Spinal cord (tissue), 10 donors: ENCODE results near the gene ACADVL. TPM values are rescaled to one million over a fixed set of nuclear protein-coding genes. Genes with fewer than 3 reads are reported as not detected.

ENCODE experiments used
- DNase-seq, 6 donors: peaks; one replicate each; pipeline versions ENCODE4 v3.0.0 to v3.0.0-alpha.2; 2013 to 2015; ENCODE audit warnings: low spot score in 6 of 6, low read depth in 4 of 6
- H3K27ac ChIP-seq: one replicate; pipeline ENCODE4 v1.5.1; 2013; ENCODE audit warnings: low read depth, low read length, control low read depth
- H3K27me3 ChIP-seq: one replicate; pipeline ENCODE4 v1.6.1; 2013; ENCODE audit warnings: low read length; ENCODE audit not compliant: control insufficient read depth, insufficient read depth
- H3K36me3 ChIP-seq: one replicate; pipeline ENCODE4 v1.6.1; 2013; ENCODE audit warnings: low read length; ENCODE audit not compliant: control insufficient read depth, insufficient read depth
- H3K4me1 ChIP-seq: one replicate; pipeline ENCODE4 v1.6.1; 2013; ENCODE audit warnings: low read length; ENCODE audit not compliant: control insufficient read depth, insufficient read depth
- H3K4me3 ChIP-seq: one replicate; pipeline ENCODE4 v1.5.1; 2013; ENCODE audit warnings: low read depth, low read length, control low read depth
- H3K9me3 ChIP-seq: one replicate; pipeline ENCODE4 v1.6.1; 2013; ENCODE audit warnings: low read length; ENCODE audit not compliant: control insufficient read depth, insufficient read depth
- WGBS: methylation state at CpG from one replicate; pipeline ENCODE4 v1.1.5; 2013; ENCODE audit warnings: missing lambda C conversion rate; ENCODE audit not compliant: insufficient coverage; 5-methylcytosine and 5-hydroxymethylcytosine counted together
- polyA plus RNA-seq, 2 donors: library from polyadenylated mRNA; unstranded; fragments of 120-200 nt; gene quantifications; one replicate each; pipeline ENCODE4 v1.2.1, GENCODE V29; 2013; ENCODE audit not compliant: insufficient read length in 2 of 2
- total RNA-seq, 2 donors: library from RNA; depleted of rRNA in 1 of 2; stranded (reverse); fragments of 120-200 nt in 1 of 2; fragments of >200 nt in 1 of 2; gene quantifications; one replicate each; pipeline versions ENCODE4 v1.2.3 to v1.2.4, GENCODE V29; 2013 to 2014
- donor health status: healthy.

The ACADVL gene
- total and polyA plus RNA-seq, 4 donors, result 131 to 478 (median 418) TPM

DNA sequence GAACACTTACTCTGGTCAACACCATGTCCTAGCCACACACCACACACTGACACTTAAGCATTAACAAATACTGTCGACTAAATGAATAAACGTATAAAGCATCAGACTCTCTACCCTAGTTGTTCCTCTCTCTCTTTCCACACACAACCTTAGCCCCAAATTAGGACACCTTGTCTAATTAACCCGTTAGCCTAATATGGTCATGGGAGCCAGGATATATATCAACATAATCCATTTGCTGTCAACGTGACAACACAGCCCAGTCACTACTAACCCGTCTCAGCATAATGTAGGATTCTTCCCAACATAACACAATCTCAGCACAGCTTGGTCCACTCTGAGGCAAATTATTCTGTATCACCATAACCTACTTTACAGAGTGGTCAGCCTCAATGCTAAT lies 12.4 kb downstream of the ACADVL start:
- peaks cover 70% of the 10 kb centered on the region for H3K36me3 ChIP-seq
- H3K27ac ChIP-seq, result no peak overlapping the region
- H3K9me3 ChIP-seq, result no peaks in the 10 kb centered on the region
- H3K4me1 ChIP-seq, result peaks cover 41% of the 10 kb centered on the region
- 80% methylated on average over 5 of the region's 5 CpGs for WGBS
- no peak for DNase-seq
- no peak overlapping the region for H3K4me3 ChIP-seq
- H3K27me3 ChIP-seq, result no peaks in the 10 kb centered on the region

DNA sequence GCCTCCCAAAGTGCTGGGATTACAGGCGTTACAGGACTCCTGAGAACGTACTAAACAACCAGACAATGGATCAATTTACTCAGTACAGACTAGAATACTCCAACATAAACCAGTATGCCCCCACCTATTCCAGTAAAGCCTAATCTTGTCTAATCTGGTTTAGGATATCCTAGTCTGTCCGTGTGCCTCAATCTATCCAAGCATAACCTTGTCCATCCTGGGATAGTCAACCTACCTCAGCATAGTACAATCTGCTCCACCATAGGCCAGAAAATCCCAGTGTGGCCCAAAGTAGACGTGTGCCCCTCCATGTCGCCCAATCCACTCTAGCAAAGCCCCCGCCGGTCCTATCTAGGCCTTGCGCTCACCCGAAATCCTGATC lies 14.0 kb downstream of the ACADVL start:
- Histone ChIP-seq H3K27ac (peak overlapping the region; percentile 93), H3K4me3 (peak overlapping the region; percentile 86), H3K27me3 (no peaks in the 10 kb centered on the region), H3K36me3 (peaks cover 54% of the 10 kb centered on the region), H3K9me3 (no peaks in the 10 kb centered on the region), H3K4me1 (peaks cover 45% of the 10 kb centered on the region)
- 0% methylated on average over 9 of the region's 9 CpGs for WGBS
- DNase-seq, result peak in 1 of 6 donors; percentile 2

DNA sequence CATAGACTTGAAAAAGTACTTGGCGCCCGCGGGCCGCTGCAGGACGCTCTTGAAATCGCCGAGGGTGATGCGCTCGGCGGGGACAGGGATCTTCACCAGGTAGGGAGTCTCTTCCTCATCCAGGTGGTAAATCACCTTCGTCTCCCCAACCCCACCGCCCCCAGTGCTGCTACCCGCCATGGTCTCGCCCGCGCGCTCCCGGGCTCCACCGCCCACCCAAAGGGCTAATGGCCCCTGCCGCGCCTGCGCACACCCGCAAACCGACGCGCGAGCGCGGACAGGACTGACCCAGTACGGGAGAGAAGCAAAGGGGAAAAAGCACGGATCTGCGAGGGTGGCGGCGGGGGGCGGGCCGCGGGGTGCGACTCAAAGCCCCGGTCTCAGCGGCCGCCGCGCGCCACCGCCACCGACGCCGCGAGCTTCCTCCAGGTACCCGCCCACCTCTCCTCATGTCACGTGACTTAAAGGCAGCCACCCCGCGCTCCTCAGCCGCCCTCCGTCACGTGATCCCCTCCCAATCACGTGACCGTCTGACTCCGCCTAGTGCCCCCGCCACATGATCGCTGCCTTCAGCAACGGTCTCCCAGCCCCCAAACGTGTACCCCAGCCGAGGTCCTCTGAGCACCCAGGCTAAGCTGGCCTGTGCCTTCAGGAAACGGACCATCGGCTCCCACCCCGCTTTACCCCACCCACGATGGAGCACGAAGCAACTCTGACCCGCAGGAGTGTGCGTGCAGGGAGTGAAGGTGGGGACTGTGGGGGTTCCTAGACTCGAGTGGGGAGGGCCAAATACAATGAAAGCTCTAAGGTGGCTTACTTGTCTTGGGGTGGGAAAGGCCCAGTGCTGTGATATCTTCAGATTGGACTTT lies 14.6 kb downstream of the ACADVL start, which contains the start of gene DVL2:
TSS of gene DVL2 (minus strand) at position 435 of the 869 bp plus-strand sequence. CDS start at position 180, 255 bp downstream.
- Histone ChIP-seq H3K36me3 (peaks cover 48% of the 10 kb centered on the region), H3K27me3 (no peaks in the 10 kb centered on the region), H3K4me1 (peaks cover 45% of the 10 kb centered on the region), H3K9me3 (no peaks in the 10 kb centered on the region), H3K4me3 (peak within 1 kb of the TSS; percentile 86), H3K27ac (peak within 1 kb of the TSS; percentile 93)
- WGBS, result under 1% methylated on average over 65 of the region's 72 CpGs
- peak in 5 of 6 donors; percentile 89 to 99 (median 93) for DNase-seq

DNA sequence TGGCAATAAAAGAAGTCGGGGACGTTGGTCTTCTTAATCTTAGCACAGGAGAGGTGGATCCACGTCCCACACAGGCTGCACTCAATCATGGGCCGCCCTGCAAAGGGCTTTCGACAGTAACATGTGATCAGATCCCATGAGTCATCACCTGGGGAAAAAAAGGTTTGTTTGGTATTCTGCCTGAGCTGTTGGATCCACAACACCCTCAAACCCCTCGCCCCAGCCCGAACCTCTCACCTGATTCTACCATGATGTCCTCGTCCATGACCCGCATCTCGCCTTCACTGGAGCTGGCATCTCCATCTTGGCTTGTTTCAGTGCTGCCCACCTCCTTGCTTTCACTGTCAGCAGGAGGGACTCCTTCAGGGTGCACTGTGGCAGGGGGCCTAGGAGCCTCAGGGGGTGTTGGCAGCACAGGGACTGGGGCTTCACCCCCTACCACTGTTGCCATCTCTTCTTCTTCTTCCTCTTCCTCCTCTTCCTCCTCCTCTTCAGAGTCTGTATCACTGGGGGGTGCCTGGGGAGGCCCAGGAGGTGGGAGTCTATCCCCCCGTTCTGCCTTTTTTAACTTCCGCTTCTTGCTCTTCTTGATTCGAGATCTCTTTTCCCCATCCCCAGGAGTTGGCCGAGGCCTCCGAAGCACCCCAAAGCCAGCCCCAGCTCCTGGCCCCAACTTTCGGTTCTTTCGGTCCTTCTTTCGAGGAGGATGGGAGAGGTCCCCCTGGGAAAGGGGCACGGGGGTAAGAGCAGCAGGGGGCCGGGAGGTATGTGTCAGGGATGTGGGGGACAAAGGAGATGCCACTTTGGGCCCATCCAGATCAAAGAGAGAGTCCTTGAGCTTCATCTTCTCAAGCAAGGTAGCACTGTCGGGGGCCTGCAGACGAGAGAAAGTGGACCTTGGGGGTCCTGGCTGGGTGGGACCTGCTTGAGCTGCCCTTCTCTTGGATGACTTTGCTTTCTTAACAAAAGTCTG lies 16.2 kb downstream of the ACADVL start:
- H3K4me3 ChIP-seq, result no peak overlapping the region
- H3K4me1 ChIP-seq, result peaks cover 51% of the 10 kb centered on the region
- no peak overlapping the region for H3K27ac ChIP-seq
- DNase-seq, result no peak
- H3K9me3 ChIP-seq, result no peaks in the 10 kb centered on the region
- no peaks in the 10 kb centered on the region for H3K27me3 ChIP-seq
- peaks cover 40% of the 10 kb centered on the region for H3K36me3 ChIP-seq
- 91% methylated on average over 21 of the region's 22 CpGs for WGBS

DNA sequence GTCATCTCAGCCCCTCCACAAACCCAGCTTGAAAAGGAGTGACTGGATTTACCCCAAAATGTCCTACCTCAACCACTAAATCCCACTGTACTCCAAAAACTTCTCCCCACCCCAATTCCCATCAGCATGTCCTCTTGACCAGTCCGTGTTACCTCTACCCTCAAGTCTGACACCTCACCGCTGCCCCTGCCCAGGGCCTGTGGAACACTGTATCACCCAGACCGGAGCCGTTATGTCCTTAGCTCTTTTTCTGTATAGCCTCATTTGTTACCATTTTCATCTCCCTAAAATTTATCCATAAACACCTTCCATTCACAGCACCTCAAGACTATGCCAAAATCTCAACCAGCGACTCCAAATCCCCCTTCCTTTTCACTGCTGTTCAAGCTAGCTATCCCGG lies 17.1 kb downstream of the ACADVL start:
- Histone ChIP-seq H3K27ac (no peak overlapping the region), H3K4me3 (peak overlapping the region; percentile 99), H3K36me3 (peaks cover 38% of the 10 kb centered on the region), H3K4me1 (peaks cover 51% of the 10 kb centered on the region), H3K27me3 (no peaks in the 10 kb centered on the region), H3K9me3 (no peaks in the 10 kb centered on the region)
- DNase-seq, result no peak
- WGBS, result 88% methylated on average over 6 of the region's 6 CpGs

DNA sequence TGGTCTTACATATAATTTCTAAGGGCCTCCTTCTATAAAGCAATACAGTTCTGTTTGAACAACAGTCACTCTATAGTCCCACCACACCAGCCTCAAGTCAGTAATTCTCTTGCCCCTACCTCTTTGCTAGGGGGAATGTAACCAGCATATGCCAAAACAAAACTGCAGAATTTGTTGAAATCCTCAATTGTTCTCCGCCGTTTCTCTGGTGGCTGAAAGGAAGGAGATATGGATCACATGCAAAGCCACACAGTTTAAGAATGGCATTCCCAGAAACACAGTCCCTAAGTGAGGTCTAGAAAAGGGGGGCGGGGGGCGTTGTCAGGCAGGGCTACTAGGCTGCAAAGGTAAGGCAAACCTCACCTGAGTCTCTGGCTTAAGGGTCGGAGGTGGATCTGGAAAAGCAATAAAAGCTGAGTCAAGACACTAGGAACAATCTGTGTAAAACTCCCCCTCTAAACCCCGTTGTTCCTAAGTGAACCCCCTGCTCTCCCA lies 17.6 kb downstream of the ACADVL start:
- H3K9me3 ChIP-seq, result no peaks in the 10 kb centered on the region
- peak overlapping the region; percentile 58 for H3K27ac ChIP-seq
- peak overlapping the region; percentile 99 for H3K4me3 ChIP-seq
- DNase-seq, result no peak
- no peaks in the 10 kb centered on the region for H3K27me3 ChIP-seq
- peaks cover 50% of the 10 kb centered on the region for H3K4me1 ChIP-seq
- H3K36me3 ChIP-seq, result peaks cover 37% of the 10 kb centered on the region
- WGBS, result 0% methylated on average over 2 of the region's 6 CpGs

DNA sequence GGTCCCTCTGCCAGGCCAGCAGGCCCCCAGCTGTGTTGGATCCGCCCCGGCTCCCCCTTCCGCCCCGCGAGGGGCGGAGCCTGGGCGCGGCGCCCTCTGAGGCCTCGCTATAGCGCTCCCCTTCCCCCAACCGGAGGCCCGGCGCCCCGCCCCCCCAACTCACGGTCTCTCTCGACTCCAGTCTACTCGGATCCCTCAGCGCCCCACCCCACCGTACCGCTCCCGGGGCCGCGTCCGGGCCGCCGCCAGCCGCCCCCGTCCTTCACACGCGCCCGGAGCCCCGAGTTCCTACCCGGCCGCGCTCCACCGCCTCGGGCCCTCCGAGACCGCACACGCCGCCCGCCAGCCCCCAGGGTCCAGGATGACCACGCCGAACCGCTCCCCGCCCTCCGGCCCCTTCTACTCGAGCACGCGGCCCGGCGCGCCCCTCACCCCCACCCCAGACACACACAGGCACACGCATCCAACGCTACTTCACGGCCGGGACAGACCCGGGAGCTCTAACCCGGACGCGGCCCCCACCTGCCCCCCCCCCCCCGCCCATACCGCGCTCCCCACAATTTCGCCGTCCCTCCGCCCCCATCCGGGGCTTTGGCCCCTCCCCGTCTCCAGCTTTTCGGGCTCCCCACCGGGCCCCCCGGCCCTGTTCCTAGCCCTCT lies 18.2 kb downstream of the ACADVL start:
- WGBS, result under 1% methylated on average over 56 of the region's 73 CpGs
- DNase-seq, result peak in 2 of 6 donors; percentile 76 to 84
- H3K9me3 ChIP-seq, result no peaks in the 10 kb centered on the region
- no peaks in the 10 kb centered on the region for H3K27me3 ChIP-seq
- H3K4me1 ChIP-seq, result peaks cover 45% of the 10 kb centered on the region
- peak overlapping the region; percentile 67 for H3K27ac ChIP-seq
- H3K36me3 ChIP-seq, result peaks cover 35% of the 10 kb centered on the region
- peak overlapping the region; percentile 99 for H3K4me3 ChIP-seq

DNA sequence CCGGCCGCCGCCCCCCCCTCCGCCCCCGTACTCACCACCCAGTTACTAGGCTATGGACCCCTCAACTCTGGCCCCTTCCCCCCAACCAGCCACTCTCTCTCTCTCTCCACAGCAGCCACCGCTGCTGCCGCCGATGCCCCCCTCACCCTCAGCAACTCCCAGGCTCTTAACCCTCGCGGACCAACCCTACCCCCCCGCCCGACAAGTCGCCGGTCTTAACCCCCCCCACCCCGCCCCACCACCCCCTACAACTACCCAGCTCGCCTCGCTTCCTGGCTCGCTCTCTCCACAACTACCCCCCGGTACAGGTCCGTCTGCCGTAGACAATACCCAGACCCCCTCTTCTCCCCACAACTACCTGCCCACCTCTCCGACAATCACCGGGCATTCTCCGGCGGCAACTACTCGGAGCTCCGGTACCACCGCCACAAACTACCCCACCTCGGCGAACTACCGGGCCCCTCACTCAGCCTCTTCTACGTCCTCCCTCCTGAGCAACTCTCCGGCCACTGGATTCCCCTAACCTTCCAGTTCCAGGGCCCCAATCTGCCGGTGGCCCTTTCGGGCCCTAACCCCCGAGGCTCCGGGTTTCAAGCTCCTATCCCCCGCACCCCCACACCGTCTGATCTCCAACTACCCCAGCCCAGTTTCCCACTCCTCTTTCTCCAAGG lies 18.8 kb downstream of the ACADVL start:
- peaks cover 43% of the 10 kb centered on the region for H3K4me1 ChIP-seq
- no peak for DNase-seq
- H3K9me3 ChIP-seq, result no peaks in the 10 kb centered on the region
- H3K36me3 ChIP-seq, result peaks cover 38% of the 10 kb centered on the region
- no peaks in the 10 kb centered on the region for H3K27me3 ChIP-seq
- H3K27ac ChIP-seq, result peak overlapping the region; percentile 91
- 0% methylated on average over 25 of the region's 39 CpGs for WGBS
- H3K4me3 ChIP-seq, result peak overlapping the region; percentile 99
